Trophoblast cell (in vitro differentiated cells and primary cell): ENCODE results near the gene KLHL6.

Source experiments
- DNase-seq, 2 donors: peaks; one replicate each; pipeline ENCODE4 v3.0.0-alpha.2; 2016
- H2AFZ ChIP-seq: 2 replicates; pipeline ENCODE4 v1.6.1; 2013; ENCODE audit warnings: low read length, moderate library complexity, mild to moderate bottlenecking; ENCODE audit not compliant: insufficient read depth, poor library complexity
- H2AK5ac ChIP-seq: 2 replicates; pipeline ENCODE4 v1.6.1; 2013; ENCODE audit warnings: mild to moderate bottlenecking, low read length
- H2BK120ac ChIP-seq: 2 replicates; pipeline ENCODE4 v1.6.1; 2013; ENCODE audit warnings: low read length, mild to moderate bottlenecking, moderate library complexity; ENCODE audit not compliant: insufficient read depth, poor library complexity
- H2BK12ac ChIP-seq: 2 replicates; pipeline ENCODE4 v1.6.1; 2013; ENCODE audit warnings: mild to moderate bottlenecking, low read length, moderate library complexity
- H2BK5ac ChIP-seq: 2 replicates; pipeline ENCODE4 v1.6.1; 2013; ENCODE audit warnings: low read length, low read depth, moderate library complexity, mild to moderate bottlenecking; ENCODE audit not compliant: poor library complexity
- H3K14ac ChIP-seq: 2 replicates; pipeline ENCODE4 v1.6.1; 2013; ENCODE audit warnings: mild to moderate bottlenecking, low read length
- H3K18ac ChIP-seq: 2 replicates; pipeline ENCODE4 v1.6.1; 2013; ENCODE audit warnings: mild to moderate bottlenecking, low read length
- H3K23ac ChIP-seq: 2 replicates; pipeline ENCODE4 v1.6.1; 2013; ENCODE audit warnings: low read length
- H3K27ac ChIP-seq: 2 replicates; pipeline ENCODE4 v1.5.1; 2013; ENCODE audit warnings: low read depth, mild to moderate bottlenecking, inconsistent platforms, low read length, moderate library complexity
- H3K27me3 ChIP-seq: 2 replicates; pipeline ENCODE4 v1.6.1; 2013; ENCODE audit warnings: inconsistent platforms, mild to moderate bottlenecking, low read length, moderate library complexity; ENCODE audit not compliant: insufficient read depth
- H3K36me3 ChIP-seq, 2 experiments: 1 replicate in 1 of 2; 2 replicates in 1 of 2; pipeline ENCODE4 v1.6.1; 2013; ENCODE audit warnings: low read length in 2 of 2, mild to moderate bottlenecking in 2 of 2, moderate library complexity in 1 of 2; ENCODE audit not compliant: insufficient read depth in 2 of 2, control insufficient read depth in 1 of 2
- H3K4ac ChIP-seq: 2 replicates; pipeline ENCODE4 v1.6.1; 2013; ENCODE audit warnings: low read depth, mild to moderate bottlenecking, low read length, moderate library complexity
- H3K4me1 ChIP-seq, 2 experiments: 1 replicate in 1 of 2; 2 replicates in 1 of 2; pipeline ENCODE4 v1.6.1; 2013; ENCODE audit warnings: low read length in 2 of 2, mild to moderate bottlenecking in 2 of 2, moderate library complexity in 1 of 2; ENCODE audit not compliant: insufficient read depth in 2 of 2, control insufficient read depth in 1 of 2
- H3K4me2 ChIP-seq: 2 replicates; pipeline ENCODE4 v1.6.1; 2013; ENCODE audit warnings: inconsistent platforms, mild to moderate bottlenecking, low read length, moderate library complexity
- H3K4me3 ChIP-seq: 2 replicates; pipeline ENCODE4 v1.5.1; 2013; ENCODE audit warnings: mild to moderate bottlenecking, low read depth, low read length, inconsistent platforms
- H3K79me1 ChIP-seq: one replicate; pipeline ENCODE4 v1.6.1; 2013; ENCODE audit warnings: low read length
- H3K79me2 ChIP-seq: 2 replicates; pipeline ENCODE4 v1.6.1; 2013; ENCODE audit warnings: low read length, mild to moderate bottlenecking; ENCODE audit not compliant: control insufficient read depth, insufficient read depth, poor library complexity
- H3K9ac ChIP-seq: 2 replicates; pipeline ENCODE4 v1.6.1; 2013; ENCODE audit warnings: mild to moderate bottlenecking, low read length
- H3K9me3 ChIP-seq: 2 replicates; pipeline ENCODE4 v1.6.1; 2013; ENCODE audit warnings: low read depth, mild to moderate bottlenecking, control low read depth, inconsistent platforms, low read length; ENCODE audit not compliant: insufficient read depth
- H4K12ac ChIP-seq: 2 replicates; pipeline ENCODE4 v1.6.1; 2013; ENCODE audit warnings: low read depth, mild to moderate bottlenecking, low read length, moderate library complexity
- H4K8ac ChIP-seq: 2 replicates; pipeline ENCODE4 v1.6.1; 2013; ENCODE audit warnings: low read depth, mild to moderate bottlenecking, low read length, moderate library complexity
- H4K91ac ChIP-seq: one replicate; pipeline ENCODE4 v1.6.1; 2013; ENCODE audit warnings: low read depth, mild to moderate bottlenecking, low read length, moderate library complexity
- WGBS: extraction: QIAGEN DNeasy Blood & Tissue Kit; methylation state at CpG from one replicate; pipeline ENCODE4 v1.1.7; 2013; ENCODE audit warnings: missing lambda C conversion rate; ENCODE audit not compliant: insufficient read length, insufficient coverage; ENCODE audit errors: extremely low coverage; 5-methylcytosine and 5-hydroxymethylcytosine counted together

KLHL6 gene

GRCh38 chr3:183494341-183494740, 61.2 kb downstream of the KLHL6 start:
- H2BK120ac ChIP-seq: no peak overlapping the region
- no peak overlapping the region for H2BK5ac ChIP-seq
- H2AK5ac ChIP-seq: no peak overlapping the region
- no peak overlapping the region for H3K18ac ChIP-seq
- H3K27ac ChIP-seq: no peak overlapping the region
- H3K79me1 ChIP-seq: no peaks in the 10 kb centered on the region
- no peak for DNase-seq
- H4K8ac ChIP-seq: no peak overlapping the region
- no peak overlapping the region for H2BK12ac ChIP-seq
- no peaks in the 10 kb centered on the region for H3K36me3 ChIP-seq
- no peak overlapping the region for H3K4me2 ChIP-seq
- H3K14ac ChIP-seq: no peak overlapping the region
- H4K91ac ChIP-seq: no peak overlapping the region
- no peak overlapping the region for H2AFZ ChIP-seq
- H3K9ac ChIP-seq: no peak overlapping the region
- no peaks in the 10 kb centered on the region for H3K9me3 ChIP-seq
- no peaks in the 10 kb centered on the region for H3K79me2 ChIP-seq
- H3K4me1 ChIP-seq: no peaks in the 10 kb centered on the region
- WGBS: no CpG with 5 or more reads among the region's 2 CpGs
- no peak overlapping the region for H3K4ac ChIP-seq
- H3K23ac ChIP-seq: no peak overlapping the region
- H4K12ac ChIP-seq: no peak overlapping the region
- H3K27me3 ChIP-seq: no peaks in the 10 kb centered on the region
- no peak overlapping the region for H3K4me3 ChIP-seq

DNA sequence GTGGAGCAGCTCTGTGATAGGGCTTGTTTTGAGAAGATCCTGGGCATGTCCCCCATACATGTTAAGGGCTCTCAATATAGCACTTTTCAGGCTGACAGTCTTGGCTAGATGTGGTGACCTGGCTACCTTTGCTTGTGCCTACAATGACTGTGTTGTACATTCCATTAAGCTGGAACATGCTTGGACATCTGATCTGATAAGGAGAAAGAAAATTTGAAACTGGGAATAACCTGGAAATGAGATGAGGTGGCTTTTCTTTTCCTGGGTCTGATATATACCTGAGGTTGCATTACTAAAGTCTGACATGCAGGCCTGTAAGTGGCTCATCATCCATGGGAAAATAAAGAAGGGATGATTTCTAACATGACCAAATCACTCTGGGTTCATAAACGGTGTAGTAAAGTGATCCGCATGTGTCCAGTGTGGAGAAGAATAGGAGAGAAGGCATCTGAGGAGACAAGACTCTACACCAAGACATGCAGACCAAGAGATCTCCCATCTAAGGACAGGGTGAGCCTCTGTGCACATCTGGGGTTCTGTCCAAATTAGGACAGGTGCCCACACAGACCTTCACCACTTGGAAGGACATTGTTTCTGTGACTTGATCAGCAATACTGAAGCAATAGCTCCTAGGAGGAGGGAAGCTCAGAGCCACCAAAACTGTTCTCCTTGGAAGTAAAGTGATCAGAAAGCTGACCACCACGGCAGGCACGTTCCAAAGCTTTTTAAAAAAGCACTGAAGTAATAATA, 62.0 kb downstream of the KLHL6 start:
- no peaks in the 10 kb centered on the region for H3K79me1 ChIP-seq
- no peak overlapping the region for H3K18ac ChIP-seq
- H4K91ac ChIP-seq: no peak overlapping the region
- WGBS: no CpG with 5 or more reads among the region's 4 CpGs
- H3K4me2 ChIP-seq: no peak overlapping the region
- DNase-seq: peak in 1 of 2 donors; percentile 42
- no peak overlapping the region for H4K12ac ChIP-seq
- H3K4me1 ChIP-seq: no peaks in the 10 kb centered on the region
- no peak overlapping the region for H3K4me3 ChIP-seq
- H2BK12ac ChIP-seq: no peak overlapping the region
- no peak overlapping the region for H3K4ac ChIP-seq
- no peak overlapping the region for H2BK5ac ChIP-seq
- H3K14ac ChIP-seq: no peak overlapping the region
- no peak overlapping the region for H2AK5ac ChIP-seq
- no peak overlapping the region for H2AFZ ChIP-seq
- no peak overlapping the region for H3K23ac ChIP-seq
- H3K9me3 ChIP-seq: no peaks in the 10 kb centered on the region
- H3K9ac ChIP-seq: no peak overlapping the region
- H3K27me3 ChIP-seq: no peaks in the 10 kb centered on the region
- no peak overlapping the region for H4K8ac ChIP-seq
- no peak overlapping the region for H3K27ac ChIP-seq
- no peaks in the 10 kb centered on the region for H3K79me2 ChIP-seq
- no peaks in the 10 kb centered on the region for H3K36me3 ChIP-seq
- H2BK120ac ChIP-seq: no peak overlapping the region

DNA sequence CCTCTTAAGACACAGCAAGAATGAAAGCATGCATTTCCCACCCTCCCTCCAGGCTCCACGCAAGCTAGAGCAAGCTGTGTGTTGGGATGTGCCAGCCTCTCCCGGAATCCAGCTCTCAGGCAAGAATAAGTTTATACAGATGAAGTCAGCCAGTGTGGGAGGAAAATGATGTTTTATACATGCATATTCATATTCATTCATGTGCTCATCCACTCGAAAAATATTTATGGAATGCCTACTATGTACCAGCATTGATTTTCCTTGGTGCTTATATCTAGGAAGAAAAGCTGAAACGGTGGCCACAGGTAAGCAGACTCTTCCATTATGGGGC, 62.7 kb downstream of the KLHL6 start:
- no peak overlapping the region for H3K14ac ChIP-seq
- H4K8ac ChIP-seq: no peak overlapping the region
- H3K27ac ChIP-seq: no peak overlapping the region
- no peak overlapping the region for H3K4ac ChIP-seq
- H3K27me3 ChIP-seq: no peaks in the 10 kb centered on the region
- H3K9ac ChIP-seq: no peak overlapping the region
- H2BK5ac ChIP-seq: no peak overlapping the region
- no peak overlapping the region for H2AK5ac ChIP-seq
- H3K4me3 ChIP-seq: no peak overlapping the region
- no peak overlapping the region for H3K18ac ChIP-seq
- no peaks in the 10 kb centered on the region for H3K4me1 ChIP-seq
- H3K9me3 ChIP-seq: no peaks in the 10 kb centered on the region
- H3K4me2 ChIP-seq: no peak overlapping the region
- WGBS: no CpG with 5 or more reads among the region's 4 CpGs
- no peak overlapping the region for H2BK12ac ChIP-seq
- peak in 1 of 2 donors; percentile 68 for DNase-seq
- no peaks in the 10 kb centered on the region for H3K79me2 ChIP-seq
- no peaks in the 10 kb centered on the region for H3K79me1 ChIP-seq
- H4K91ac ChIP-seq: no peak overlapping the region
- no peak overlapping the region for H4K12ac ChIP-seq
- no peak overlapping the region for H2AFZ ChIP-seq
- no peaks in the 10 kb centered on the region for H3K36me3 ChIP-seq
- no peak overlapping the region for H3K23ac ChIP-seq
- H2BK120ac ChIP-seq: no peak overlapping the region

DNA sequence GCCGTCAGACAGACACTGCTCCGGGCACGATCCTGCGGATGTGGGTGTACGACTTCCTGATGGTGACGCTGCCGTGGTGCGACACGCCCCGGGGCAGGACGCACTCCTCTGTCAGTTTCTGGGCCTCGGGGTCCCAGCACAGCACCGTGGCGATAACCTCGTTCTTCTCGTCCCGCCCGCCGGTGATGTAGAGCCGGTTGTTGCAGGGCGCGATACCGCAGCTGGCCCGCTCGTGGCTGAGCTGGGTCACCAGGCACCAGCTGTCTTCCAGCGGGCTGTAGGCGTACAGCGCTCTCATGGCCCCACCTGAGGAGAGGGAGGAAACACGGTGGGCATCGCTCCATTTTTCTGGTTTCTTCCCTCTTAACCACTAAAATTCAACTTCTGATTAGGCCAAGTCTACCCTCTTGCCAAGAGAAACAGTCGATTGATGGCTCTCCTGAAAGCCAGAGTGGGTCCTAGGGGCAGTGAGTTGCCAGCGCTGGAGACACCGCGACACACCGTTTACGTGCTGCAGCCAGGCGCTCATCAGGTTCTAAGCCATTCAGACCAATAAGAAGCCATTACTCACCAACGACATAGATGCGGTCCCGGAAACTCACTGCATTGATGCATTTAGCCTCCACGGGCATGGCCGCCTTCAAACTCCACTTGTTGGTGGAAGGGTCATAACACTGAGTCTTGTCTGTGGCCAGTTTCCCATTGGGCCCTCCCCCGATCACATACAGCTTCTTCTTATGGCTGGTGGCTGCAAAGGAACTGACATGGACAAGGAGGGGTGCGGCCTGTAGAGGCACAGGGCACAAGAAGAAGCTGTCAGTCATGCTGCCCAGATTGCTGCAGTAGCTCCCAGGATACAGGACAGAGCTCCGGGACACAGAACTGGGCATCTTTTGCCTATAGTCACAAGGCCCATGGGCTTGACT, 63.3 kb downstream of the KLHL6 start:
- no peak overlapping the region for H4K12ac ChIP-seq
- no peaks in the 10 kb centered on the region for H3K9me3 ChIP-seq
- peak in 1 of 2 donors; percentile 34 for DNase-seq
- no peaks in the 10 kb centered on the region for H3K4me1 ChIP-seq
- H3K27me3 ChIP-seq: no peaks in the 10 kb centered on the region
- WGBS: no CpG with 5 or more reads among the region's 45 CpGs
- H2BK12ac ChIP-seq: no peak overlapping the region
- no peak overlapping the region for H2BK5ac ChIP-seq
- no peak overlapping the region for H4K91ac ChIP-seq
- H3K27ac ChIP-seq: no peak overlapping the region
- H3K4ac ChIP-seq: no peak overlapping the region
- no peaks in the 10 kb centered on the region for H3K36me3 ChIP-seq
- no peak overlapping the region for H2AFZ ChIP-seq
- H3K4me3 ChIP-seq: no peak overlapping the region
- no peak overlapping the region for H3K23ac ChIP-seq
- no peak overlapping the region for H2BK120ac ChIP-seq
- H3K79me2 ChIP-seq: no peaks in the 10 kb centered on the region
- H3K79me1 ChIP-seq: no peaks in the 10 kb centered on the region
- H2AK5ac ChIP-seq: no peak overlapping the region
- H3K4me2 ChIP-seq: no peak overlapping the region
- H3K9ac ChIP-seq: no peak overlapping the region
- H3K18ac ChIP-seq: no peak overlapping the region
- H4K8ac ChIP-seq: no peak overlapping the region
- no peak overlapping the region for H3K14ac ChIP-seq
